ELF-1 (cell line): Measurements from ENCODE around the gene CDC42BPA.
"Not testable (repeated sequence)": the region's sequence is repeated elsewhere in the genome, so short reads cannot be mapped to it uniquely, and the experiment has no call there.

Experiments
- DNase-seq: peaks from one replicate; pipeline ENCODE4 v3.0.0-alpha.2; 2016; ENCODE audit warnings: low read depth, low spot score

The CDC42BPA gene

DNA sequence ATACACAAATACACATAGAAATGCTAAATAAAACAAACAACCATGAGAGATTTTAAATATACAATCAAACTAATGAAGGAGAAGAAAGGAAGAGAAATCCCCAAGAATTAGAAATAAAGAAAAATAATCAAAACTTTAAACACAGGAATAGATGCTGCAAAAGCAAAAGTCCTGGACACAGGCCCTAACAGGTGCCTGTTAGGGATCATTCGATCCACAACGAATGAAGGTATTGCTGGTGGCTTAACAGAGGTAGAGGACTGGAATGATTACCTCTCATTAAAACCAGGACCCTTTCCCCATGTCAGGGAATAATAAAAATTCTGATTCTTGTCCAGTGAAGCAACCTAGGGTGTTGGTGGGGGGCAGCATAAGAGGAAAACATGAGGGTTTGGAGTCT is 56.8 kb downstream of the CDC42BPA start:
- no peak for DNase-seq

DNA sequence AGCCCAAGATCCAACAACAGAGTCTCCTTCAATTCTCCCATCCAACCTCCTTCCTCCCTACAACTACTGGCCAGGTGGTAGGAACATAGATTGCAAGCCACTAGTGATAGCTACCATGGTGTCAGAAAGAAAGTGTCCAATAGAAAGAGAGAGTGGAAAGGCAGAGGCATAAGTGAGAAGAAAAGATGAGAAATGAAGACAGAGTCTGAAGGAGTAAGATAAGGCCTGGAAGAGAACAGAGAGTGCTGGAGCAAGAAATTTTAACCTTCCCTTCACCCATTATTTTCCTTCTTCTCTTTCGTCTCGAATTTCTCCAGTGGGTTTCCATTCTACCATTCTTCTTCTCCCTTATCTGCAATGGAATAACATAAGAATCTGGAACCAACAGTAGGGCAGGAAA is 57.9 kb downstream of the CDC42BPA start:
- no peak for DNase-seq

- peak; percentile 41 for DNase-seq
Observed at GRCh38 chr1:227257964-227258363, 60.3 kb downstream of the CDC42BPA start.

DNA sequence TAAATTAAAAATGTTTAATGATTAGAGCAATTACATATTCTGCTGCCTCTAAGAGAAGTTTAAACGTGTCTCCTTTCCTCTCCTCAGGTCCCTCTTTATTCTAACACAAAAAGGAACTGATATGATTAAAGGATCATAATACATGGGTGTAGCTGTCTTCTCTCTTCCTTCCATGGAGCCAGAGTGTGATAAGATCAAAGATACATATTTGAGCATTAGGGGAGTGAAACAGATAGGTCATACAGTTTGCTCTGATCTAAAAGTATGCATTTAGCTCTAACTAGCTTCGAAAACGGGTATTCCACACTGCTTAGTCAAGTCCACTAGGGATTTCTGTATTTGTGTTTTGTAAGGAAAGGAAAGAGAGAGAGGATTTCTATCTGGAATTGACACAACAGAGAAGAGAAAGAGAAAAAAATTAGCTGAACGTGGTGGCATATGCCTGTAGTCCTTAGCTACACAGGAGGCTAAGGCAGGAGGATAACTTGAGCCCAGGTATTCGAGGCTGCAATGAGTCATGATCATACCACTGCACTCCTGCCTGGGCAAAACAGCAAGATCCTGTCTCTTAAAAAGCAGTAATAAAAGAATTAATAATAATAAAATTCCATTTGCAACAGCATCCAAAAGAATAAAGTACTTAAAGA is 63.1 kb downstream of the CDC42BPA start:
- DNase-seq, result no peak

- no peak for DNase-seq
Observed at GRCh38 chr1:227253065-227253464, 65.2 kb downstream of the CDC42BPA start.

- DNase-seq, result no peak
Observed at GRCh38 chr1:227245613-227246320, 72.5 kb downstream of the CDC42BPA start.

DNA sequence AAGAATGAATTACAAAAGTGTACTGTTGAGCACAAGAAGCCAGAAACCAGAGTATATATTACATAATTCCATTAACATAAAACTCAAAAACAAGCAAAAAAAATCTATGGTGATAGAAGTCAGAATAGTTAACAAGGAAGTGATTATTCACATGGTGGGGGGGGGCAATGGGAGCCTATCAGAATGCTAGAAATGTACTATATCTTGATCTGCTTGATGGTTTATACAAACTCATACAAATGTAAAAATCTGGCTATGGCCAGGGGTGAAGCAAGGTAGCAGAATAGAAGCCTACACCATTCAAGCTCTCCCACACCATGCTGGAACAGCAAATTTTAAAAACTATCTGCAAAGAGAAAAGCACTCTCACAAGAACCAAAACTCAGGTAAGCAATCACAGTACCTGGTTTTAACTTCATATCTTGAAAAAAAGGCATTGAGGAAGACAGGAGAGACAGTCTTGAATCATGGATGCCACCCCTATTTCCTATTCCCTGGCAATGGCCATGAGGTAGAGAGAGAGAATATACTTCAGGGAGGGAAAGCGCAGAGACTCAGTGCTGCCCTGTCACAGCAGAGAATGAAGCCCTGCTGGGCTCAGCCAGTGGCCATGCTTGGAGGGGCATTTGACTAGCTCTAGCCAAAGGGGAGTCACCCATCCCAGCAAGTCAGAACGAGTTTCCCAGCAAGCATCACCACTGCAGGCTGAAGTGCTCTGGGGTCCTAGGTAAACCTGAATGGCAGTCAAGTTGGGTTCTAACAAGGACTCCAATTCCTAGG is 73.8 kb downstream of the CDC42BPA start:
- DNase-seq, result no peak

- no peak for DNase-seq
Observed at GRCh38 chr1:227242811-227243682, 75.2 kb downstream of the CDC42BPA start.

DNA sequence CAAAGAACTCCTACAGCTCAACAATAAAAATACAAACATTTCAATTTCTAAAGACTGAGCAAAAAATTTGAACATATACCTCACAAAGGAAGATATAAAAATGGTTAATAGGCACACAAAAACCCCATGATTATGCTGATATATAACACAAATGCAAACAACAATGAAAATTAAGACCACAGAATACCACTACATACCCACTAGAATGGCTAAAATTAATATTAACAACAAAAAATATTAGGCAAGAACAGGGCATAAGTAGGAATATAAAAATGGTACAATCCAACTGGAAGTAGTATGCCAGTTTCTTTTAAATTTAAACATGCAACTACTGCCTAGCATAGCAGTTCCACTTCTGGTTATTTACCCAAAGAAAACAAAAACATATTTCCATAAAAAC is 77.3 kb downstream of the CDC42BPA start:
- no peak for DNase-seq

GRCh38 chr1:227234998-227235405 is 83.3 kb downstream of the CDC42BPA start:
- peak; percentile 64 for DNase-seq

GRCh38 chr1:227231128-227231527 is 87.2 kb downstream of the CDC42BPA start:
- not testable (repeated sequence) for DNase-seq

GRCh38 chr1:227228201-227228600 is 90.1 kb downstream of the CDC42BPA start:
- DNase-seq, result no peak

- DNase-seq, result no peak
Observed at GRCh38 chr1:227227761-227228160, 90.5 kb downstream of the CDC42BPA start.

GRCh38 chr1:227225715-227226346 is 92.5 kb downstream of the CDC42BPA start:
- no peak for DNase-seq

GRCh38 chr1:227223171-227223806 is 95.0 kb downstream of the CDC42BPA start:
- DNase-seq, result no peak

DNA sequence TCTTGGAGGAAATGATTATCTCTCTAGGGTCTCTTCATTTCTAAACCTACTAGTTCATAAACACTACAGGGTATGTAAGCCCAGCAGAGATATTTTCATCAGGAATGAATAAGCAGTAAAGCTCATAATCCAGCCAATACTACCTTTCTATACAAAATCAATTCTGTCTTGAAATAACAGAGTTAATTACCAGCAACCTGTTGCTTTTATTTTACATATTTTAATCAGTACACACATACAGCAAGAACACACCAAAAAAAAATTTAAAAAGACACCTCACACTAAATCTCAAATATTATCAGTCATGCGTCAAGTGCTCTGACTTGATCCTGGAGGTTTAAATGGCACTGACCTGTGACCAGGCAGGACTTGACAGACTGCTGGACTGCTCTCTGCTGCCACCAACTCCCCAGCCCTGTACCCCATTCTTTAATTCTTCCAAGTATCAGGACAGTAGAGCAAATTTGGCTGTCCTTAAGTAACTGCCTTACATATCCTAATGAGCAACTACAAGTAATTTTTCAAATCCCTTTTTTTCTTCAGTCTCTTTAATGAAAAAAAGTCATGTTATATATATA is 98.5 kb downstream of the CDC42BPA start:
- DNase-seq, result no peak

DNA sequence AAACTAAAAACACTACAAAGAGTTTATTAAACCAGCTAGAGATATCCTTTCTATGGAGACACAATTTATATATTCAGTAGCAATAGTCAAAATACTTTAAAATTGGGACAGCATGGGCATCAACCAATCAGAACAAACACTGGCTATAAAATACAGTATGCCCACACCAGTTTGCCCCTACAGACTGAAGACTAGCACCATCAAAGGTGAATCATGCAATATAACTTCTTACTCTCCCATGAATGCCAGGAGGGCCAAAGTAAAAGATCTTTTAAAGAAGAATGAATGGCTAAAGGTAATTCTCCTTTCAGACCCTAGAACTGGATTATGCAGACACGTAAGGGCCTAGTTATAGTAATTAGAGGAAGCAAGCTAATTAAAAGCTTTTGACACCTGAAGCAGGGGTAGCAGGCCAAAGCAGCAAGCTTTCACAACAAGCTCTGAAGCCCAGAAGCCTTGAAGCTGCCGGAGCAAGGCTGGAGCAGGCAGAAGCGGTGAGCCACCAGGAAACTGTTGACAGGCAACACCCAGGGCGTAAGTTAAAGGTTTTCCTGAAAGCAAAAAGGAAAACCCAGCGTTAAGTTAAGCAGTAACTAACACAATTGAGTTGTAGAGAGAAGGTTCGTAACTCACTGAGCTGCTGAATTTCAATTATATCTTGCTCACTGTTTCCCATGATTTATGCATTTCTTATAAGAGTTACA is 99.3 kb downstream of the CDC42BPA start:
- DNase-seq, result no peak

- no peak for DNase-seq
Observed at GRCh38 chr1:227215863-227216510, 102.3 kb downstream of the CDC42BPA start.

DNA sequence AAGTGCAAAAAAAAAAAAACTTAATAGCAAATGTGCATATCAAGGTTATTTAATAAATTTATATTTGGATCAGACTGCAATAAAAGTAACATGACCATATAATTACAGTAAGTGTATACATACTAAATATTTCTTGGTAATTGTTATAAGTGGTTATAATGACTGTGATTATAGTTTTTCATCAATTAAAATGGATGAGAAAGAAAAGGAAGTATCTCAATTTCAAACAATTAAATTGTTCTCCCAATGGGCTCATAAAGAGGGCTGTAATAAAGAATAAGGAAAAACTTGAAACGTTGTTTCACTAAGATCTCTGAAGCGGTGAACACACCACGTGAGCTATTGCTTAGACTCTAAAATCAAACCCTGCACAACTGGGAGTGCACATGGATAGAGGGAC is 104.1 kb downstream of the CDC42BPA start:
- DNase-seq, result no peak
